PFSK-1 (cell line): ENCODE data around the gene FGF4.

Source experiments
- FOXP2 ChIP-seq: optimal IDR thresholded peaks from 2 replicates; pipeline ENCODE3; 2011; ENCODE audit warnings: borderline replicate concordance, control low read depth, inconsistent platforms; ENCODE audit not compliant: insufficient read depth; ENCODE audit errors: extremely low read length, extremely low read depth
- POLR2AphosphoS5 ChIP-seq: IDR thresholded peaks from 2 replicates; pipeline ENCODE4 v1.6.1; 2012; ENCODE audit warnings: low read depth, mild to moderate bottlenecking, control low read depth, low read length, moderate library complexity
- REST ChIP-seq, 2 experiments: IDR thresholded peaks; 2 replicates each; pipeline versions ENCODE4 v1.6.1 to v1.8.0; 2011 to 2012; ENCODE audit warnings: low read depth in 2 of 2, low read length in 2 of 2, control low read depth in 1 of 2, inconsistent platforms in 1 of 2, mild to moderate bottlenecking in 1 of 2, moderate library complexity in 1 of 2; ENCODE audit not compliant: insufficient read depth in 1 of 2
- SIN3A ChIP-seq: IDR thresholded peaks from 2 replicates; pipeline ENCODE4 v1.6.1; 2012; ENCODE audit warnings: mild to moderate bottlenecking, low read length, moderate library complexity, borderline replicate concordance; ENCODE audit not compliant: insufficient read depth
- TAF1 ChIP-seq: IDR thresholded peaks from 2 replicates; pipeline ENCODE4 v1.6.1; 2012; ENCODE audit warnings: low read length, control low read depth, borderline replicate concordance; ENCODE audit not compliant: insufficient read depth

GRCh38 chr11:69760319-69760718 is 14.8 kb downstream of the FGF4 start:
- TF ChIP-seq REST (IDR thresholded peaks at IDR 0.05; ENCODE audit: insufficient read depth in 1 of 2, low read depth in 2 of 2, low read length in 2 of 2) (no peak), SIN3A (no peak), POLR2AphosphoS5 (no peak), TAF1 (no peak), FOXP2 (no peak)
